ENCODE results near the gene YJEFN3.

The YJEFN3 gene, protein sequence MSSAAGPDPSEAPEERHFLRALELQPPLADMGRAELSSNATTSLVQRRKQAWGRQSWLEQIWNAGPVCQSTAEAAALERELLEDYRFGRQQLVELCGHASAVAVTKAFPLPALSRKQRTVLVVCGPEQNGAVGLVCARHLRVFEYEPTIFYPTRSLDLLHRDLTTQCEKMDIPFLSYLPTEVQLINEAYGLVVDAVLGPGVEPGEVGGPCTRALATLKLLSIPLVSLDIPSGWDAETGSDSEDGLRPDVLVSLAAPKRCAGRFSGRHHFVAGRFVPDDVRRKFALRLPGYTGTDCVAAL

DNA sequence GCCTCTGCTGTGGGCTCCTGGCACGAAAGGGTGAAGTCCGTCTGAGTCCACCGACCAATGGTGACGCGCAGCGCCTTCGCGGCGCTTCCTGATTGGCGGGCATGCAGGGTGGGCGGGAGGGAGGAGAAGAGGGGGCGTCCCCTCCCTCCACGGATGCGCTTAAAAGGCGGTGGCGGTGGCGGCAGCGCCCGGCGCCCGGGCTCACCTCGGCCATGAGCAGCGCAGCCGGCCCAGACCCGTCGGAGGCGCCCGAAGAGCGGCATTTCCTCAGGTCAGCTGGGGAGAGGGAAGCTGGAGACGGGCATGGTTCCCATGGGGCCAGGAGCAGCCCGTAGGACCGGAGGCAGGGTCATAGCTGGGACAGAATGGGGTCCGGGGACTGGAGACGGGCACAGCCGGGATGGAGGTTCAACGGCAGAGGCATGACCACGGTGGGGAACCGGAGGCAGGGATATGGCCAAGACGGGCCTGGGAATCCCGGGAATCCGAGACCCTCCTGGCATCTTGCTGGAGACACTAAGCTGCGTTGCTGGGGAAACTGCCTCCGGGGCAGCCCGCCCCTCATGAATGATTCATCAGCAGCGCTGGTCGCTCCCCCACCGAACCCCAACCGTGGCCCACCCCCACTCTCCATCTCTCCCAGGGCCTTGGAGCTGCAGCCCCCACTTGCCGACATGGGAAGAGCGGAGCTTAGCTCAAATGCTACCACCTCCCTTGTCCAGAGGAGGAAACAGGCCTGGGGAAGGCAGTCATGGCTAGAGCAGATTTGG is at the start of gene YJEFN3:
Gene YJEFN3, plus strand, starts transcription at position 191 of the 770 bp plus-strand sequence. Its CDS starts 22 bp downstream, at position 213.
- no peak for DNase-seq (ENCODE audit: low read depth)
- TF ChIP-seq, protein P1, sequence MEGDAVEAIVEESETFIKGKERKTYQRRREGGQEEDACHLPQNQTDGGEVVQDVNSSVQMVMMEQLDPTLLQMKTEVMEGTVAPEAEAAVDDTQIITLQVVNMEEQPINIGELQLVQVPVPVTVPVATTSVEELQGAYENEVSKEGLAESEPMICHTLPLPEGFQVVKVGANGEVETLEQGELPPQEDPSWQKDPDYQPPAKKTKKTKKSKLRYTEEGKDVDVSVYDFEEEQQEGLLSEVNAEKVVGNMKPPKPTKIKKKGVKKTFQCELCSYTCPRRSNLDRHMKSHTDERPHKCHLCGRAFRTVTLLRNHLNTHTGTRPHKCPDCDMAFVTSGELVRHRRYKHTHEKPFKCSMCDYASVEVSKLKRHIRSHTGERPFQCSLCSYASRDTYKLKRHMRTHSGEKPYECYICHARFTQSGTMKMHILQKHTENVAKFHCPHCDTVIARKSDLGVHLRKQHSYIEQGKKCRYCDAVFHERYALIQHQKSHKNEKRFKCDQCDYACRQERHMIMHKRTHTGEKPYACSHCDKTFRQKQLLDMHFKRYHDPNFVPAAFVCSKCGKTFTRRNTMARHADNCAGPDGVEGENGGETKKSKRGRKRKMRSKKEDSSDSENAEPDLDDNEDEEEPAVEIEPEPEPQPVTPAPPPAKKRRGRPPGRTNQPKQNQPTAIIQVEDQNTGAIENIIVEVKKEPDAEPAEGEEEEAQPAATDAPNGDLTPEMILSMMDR (conservative IDR thresholded peaks at IDR 0.05; ENCODE audit: low read length): no peak
- H3K4me3 ChIP-seq (ENCODE audit: low read length): no peak within 1 kb of the TSS

DNA sequence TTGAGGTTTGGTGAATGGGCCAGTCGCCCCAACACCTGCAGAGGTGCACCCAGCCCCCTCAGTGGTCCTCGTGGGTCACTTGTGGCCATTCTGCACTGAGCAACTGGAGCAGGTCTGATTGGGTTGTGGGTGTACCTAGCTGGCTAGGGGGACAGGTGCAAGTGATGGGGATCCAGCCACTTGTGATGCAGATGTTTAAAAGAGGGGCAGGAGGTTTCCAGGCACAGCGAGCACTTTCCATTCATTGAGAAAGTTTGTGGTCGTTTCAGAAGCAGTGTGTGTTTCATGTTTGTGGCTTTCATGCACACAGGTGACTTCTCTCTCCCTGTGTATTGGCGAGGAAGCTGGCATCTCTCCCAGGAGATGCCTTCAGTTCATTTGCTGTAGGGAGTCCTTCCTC is 48.0 kb upstream of the YJEFN3 start:
- TF ChIP-seq, protein P1 (conservative IDR thresholded peaks at IDR 0.05; ENCODE audit: low read length): no peak
- no peak for DNase-seq (ENCODE audit: low read depth)

DNA sequence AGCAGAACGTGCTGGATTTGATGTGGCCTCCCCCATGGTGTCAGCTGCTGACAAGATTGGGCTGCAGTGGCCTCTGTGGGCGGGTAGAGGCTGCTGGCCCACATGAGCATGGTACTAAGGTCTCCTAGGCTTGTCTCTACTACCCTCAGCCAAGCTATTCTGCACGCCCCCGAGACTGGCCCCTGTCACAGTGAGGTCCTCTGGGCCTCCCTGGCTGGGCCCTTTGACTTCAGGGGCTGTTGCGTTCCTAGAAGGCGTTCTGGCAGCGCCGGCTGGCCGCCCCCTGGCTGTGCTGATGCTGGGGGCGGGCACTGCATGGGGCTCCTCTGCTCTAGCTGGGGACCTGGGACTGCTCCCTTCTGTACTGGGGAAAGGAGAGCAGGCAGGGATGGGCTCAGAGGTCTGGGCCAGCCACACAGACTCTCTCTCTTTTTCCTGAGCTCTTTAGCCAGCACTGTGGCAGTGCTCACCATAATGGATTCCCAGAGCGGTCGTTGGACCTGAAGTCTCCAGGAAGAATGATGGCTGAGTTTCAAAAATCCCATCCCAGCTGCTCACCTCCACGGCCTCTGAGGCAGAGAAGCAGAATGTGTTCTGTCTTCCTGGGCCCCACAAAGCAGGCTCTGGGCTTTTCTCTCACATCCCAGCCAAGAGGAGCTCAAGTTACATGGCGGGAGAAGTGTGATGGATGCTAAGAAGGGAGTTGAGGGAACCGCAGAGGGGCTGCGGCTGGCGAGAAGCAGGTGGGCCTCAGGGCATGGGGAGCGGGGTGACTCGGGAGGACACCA is 45.7 kb upstream of the YJEFN3 start:
- no peak for DNase-seq (ENCODE audit: low read depth)
- TF ChIP-seq, protein P1 (conservative IDR thresholded peaks at IDR 0.05; ENCODE audit: low read length): no peak
- H3K4me3 ChIP-seq (ENCODE audit: low read length): no peak overlapping the region

More for the DNA sequence above, 48.0 kb upstream of the YJEFN3 start:
- H3K4me3 ChIP-seq (ENCODE audit: low read length): no peak overlapping the region

DNA sequence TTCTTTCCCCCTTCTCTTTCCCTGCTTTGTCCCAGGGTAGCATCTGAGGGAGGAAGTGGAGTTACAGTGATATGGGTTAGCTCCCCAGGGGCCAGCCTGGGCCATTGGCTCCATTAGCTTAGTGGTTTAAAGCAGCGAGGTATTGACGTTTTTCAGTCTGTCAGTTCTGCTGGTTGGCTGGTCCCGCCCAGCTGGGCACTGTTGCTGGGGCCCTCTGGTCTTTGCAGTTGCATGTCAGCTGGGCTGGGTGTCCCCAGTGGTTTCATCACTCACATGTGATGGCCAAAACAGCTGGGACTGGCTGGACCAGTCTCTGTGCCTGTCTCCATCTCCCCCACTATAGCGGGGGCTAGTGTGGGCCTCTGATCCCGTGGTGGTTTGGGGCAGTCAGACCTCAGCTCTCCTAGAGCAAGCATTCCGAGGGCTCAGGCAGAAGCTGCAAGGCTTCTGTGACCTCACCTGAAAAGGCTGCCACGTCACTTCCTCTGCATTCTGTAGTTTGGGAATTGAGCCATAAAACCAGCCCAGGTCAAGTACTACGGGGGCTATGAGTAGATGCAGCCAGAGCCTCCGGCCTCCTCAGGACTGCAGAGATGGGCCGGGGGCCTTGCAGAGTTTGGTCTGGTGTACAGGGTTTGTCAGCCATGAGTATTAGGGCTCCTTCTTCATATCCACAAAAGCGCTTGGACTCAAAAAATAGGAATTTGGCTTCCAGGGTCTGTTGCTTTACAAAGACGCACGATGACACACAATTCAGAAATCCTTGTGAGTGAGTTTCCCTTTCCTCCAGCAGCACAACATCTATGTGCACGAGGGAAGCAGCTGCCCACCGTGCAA is 43.3 kb upstream of the YJEFN3 start:
- peak; percentile 47 for DNase-seq (ENCODE audit: low read depth)
- H3K4me3 ChIP-seq (ENCODE audit: low read length): no peak overlapping the region
- TF ChIP-seq, protein P1 (conservative IDR thresholded peaks at IDR 0.05; ENCODE audit: low read length): no peak

DNA sequence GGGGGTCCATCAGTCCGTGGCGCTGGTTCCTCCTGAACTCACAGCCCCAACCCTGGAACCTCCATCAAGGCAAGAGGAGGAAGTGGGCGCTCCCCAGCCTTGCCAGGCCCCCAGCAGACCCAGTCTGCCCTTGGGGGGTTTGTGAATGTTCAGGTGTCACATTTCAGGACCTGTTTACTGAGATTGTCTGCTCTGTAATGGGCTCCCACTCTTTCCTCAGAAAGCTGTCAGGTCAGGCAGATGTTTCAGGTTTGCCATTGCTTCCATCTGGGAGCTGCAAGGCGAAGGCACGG is 42.8 kb upstream of the YJEFN3 start:
- TF ChIP-seq, protein P1 (conservative IDR thresholded peaks at IDR 0.05; ENCODE audit: low read length): no peak
- H3K4me3 ChIP-seq (ENCODE audit: low read length): no peak overlapping the region
- no peak for DNase-seq (ENCODE audit: low read depth)

DNA sequence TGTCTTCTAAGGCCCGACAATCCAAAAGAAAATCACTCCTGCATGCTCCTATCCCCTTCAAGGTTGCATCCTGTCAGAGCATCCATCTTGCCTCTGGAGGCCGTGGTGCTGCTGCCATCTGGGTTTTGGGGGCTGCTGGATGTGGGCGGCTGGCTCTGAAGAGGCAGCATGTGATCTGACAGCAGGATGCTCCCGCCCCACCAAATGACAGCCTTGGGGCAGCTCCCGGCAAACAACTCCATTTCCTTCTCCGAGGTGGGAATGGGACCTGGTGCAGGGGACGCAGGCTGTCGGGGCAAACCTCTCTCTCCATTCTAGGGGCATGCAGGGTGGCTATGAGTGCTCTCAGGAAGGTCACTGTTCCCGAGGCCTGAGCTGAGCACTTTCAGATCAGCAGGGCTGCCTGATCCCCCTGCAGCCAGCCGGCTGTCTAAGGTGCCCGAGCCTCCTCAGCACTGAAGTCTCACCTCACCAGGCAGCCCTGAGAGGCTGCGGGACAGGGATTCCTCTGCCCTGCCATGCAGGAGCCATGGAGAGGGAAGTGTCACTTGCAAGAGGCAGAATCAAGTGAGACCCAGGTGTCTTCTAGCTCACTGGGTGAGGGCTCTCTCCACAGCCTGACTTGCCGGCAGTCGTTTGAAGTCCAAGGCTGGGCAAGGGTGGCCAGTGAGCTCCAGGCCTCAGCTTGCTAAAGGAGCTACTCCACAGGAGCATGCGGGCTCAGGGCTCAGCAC is 42.2 kb upstream of the YJEFN3 start:
- no peak for DNase-seq (ENCODE audit: low read depth)
- TF ChIP-seq, protein P1 (conservative IDR thresholded peaks at IDR 0.05; ENCODE audit: low read length): no peak
- no peak overlapping the region for H3K4me3 ChIP-seq (ENCODE audit: low read length)
